ENCODE results near the gene CLASP2.

The CLASP2 gene

DNA sequence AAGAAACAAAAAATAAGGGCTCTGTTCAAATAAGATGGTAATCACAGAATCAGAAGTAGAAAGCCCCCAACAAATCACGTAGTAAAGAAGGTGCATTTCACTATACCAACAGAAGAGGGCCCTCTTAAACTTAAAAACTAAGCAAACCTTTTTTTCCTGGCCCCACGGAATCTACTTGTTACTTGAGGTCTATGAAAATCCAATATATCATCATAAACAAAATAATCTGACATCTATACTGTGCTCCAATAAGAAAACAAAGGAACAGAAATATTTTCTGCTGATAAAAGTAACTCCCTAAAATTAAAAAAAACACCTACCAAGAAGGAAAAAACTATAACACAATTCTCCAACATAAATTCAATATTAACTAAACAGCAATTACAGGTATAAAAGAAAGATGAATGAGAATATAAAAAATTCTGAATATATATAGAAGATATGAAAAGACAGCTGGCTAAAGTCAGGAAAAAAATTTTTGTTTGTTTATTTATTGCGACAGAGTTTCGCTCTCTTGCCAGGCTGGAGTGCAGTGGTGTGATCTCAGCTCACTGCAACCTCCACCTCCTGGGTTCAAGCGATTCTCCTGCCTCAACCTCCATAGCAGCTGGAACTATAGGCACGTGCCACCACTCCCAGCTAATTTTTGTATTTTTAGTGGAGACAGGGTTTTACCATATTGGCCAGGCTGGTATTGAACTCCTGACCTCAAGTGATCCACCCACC is 81.8 kb downstream of the CLASP2 start:
- DNase-seq, result no peak

DNA sequence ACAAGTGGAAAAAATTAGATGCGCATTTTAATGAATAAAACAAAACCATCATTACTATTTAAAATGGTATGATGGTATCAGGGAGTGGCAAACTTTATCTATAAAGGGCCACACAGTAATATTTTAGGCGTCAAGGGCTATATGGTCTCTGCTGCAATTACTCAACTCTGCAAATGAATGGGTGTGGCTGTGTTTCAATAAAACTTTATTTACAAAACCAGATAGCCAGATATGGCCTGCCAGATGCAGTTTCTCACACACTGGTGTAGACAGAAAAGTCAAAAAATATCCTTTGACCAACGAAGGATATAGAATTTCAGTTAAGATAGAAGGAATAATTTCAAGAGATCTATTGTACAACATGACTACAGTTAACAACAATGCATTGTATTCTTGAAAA is 83.8 kb downstream of the CLASP2 start:
- DNase-seq, result no peak

DNA sequence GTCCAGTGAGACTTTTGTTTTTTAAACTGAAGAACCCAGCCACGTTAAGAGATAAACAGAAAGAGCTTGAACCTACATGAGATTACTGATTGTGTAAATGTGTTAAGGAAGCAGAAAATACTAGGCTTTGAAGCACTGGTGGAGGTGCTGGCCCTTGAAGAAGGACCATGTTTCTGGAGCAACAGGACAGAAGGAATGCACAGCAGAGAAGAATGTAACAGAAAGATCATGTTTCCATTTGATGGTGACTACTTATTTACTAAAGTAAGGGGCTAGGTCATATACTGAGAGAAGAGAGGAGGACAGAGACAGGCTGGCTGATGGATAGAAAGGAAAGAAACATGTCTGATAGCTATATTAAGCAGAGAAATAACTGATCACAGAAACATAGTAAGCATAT is 88.8 kb downstream of the CLASP2 start:
- no peak for DNase-seq

DNA sequence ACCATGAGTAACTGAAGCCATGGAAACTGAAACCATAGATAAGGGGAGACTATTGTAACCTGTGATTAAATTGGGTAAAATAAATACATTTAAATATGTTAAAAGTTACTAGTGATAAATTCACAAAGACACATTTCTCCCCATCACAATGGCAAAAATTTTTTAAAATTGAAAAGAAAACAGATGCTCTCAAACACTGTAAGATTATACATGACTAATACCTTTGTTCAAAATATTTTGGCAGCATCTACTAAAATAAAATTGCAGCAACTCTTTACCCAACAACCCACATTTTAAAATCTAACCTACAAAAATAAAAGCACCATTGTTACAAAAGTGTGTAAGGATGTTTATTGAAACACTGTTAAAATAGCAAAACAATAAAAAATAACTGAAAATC is 93.3 kb downstream of the CLASP2 start:
- DNase-seq, result no peak

DNA sequence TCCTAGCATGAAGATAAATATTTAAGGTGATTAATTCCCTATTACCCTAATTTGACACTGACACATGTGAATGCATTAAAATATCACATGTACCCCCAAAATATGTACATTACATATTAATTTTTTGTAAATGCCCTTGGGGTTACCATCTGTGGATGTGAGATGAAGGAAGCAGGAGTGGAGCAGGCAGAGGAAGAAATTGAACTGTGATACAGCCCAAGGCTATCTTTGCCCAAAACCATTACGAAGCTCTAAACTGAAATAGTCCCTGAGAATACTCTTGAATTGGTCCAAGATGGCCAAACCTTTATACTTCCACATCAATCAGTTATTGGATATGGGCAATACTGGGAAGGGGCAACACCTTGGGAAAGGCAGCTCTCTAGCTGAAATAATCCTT is 105.0 kb downstream of the CLASP2 start:
- no peak for DNase-seq

DNA sequence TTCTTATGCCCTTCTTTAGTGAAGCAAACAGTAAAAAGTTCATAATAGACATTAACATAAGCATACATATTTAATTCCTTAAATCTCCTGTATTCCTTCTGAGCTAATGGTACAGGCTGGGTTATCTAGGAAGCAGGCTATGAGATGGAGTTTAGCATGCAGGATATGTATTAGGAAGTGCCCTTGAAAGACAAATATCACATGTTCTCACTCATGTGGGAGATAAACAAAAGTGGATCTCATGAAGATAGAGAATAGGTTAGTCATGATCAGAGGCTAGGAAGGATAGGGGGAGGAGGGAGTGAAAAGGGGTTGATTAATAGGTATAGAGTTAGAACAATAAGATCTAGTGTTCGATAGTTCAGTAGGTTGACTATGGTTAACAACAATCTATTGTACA is 105.4 kb downstream of the CLASP2 start:
- DNase-seq, result no peak

DNA sequence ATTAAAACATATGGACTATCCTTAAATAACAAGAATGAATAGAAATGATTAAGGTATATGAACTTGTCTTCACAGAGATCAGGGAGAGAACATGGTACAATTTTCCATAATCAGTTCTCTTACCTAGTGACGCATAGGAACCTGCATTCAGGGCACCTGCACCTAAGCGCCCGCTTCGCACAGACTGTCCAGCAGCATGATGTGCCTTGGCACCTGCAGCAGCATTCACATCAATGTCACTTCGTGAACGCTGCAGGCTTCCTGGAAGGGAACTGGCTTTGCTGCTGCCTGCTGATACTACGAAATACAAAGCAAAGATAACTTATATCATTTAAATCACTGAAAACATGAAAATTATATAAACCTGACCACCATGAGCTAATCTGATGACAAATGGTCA is 115.2 kb downstream of the CLASP2 start:
- DNase-seq, result no peak

DNA sequence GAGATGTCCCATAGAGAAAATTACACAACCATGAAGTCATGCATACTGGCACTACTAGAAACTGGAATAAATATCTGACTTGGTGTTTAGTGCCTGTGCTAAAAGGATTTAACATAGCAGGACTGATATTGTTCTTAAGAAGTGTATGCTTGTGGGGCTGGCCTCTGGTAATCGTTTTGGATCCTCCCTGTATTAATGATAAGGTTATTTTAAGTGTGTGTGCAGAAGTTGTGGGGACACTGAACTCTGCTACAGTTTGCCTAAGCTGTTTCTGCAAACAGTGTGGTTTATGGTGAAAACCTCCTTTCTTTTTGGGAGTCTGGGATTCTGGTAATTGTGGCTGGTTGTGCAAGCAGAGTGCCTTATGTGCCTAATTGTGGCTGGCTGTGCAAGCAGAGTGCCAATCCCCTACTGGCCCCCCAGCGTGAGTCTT is 120.8 kb downstream of the CLASP2 start:
- no peak for DNase-seq

DNA sequence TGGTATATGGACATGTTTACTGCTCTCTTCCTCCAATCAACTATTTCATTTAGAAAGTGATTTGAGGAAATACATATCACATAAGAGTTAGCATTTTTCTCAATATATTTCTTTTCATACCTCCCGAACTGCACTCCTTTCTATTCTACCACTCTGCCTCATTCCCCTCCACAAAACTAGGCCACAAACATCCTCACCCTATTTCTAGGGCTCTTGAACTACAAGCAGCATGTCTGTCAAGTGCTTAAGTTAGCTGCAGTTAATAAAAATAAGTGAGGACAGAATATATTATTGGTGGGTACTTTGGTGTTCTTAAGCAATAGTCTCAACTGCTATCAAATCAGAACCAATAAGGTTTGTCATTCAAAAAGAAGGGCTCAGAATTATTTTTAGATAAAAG is 125.1 kb downstream of the CLASP2 start:
- no peak for DNase-seq

DNA sequence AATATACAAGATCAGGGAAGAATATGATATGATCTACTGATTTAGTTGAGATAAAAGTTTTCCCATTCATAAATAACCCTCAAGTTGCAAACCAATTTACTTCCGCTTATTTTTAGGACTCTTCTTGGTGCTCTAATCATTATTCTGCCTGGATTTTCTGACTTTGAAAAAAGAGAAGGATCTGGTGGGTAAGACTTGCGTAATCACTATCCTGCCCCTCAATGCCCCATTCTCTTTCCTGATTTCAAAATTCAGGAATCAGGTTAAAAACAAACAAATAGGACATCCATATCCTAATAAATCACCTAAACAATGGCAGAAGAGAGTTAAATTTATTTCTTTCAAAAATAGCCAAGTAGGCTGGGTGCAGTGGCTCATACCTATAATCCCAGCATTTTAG is 127.5 kb downstream of the CLASP2 start:
- no peak for DNase-seq

DNA sequence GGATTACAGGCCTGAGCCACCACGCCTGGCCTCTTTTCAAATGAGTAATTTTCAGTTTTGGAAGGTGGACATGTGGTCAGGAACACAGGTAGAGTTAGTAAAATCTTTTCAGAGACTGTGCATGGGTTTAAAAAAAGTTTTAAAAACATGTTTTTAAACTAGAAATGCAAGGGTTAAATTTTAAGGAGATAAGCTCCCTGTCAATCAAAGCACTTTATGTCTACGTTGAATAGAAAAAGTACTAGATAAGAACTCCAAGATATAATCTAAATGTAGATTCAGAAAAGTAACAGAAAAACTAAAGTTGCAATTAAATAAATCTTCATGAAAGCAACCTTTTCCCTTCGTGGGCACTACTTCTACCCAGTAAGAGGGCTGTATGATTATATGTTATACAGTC is 131.7 kb downstream of the CLASP2 start:
- no peak for DNase-seq

DNA sequence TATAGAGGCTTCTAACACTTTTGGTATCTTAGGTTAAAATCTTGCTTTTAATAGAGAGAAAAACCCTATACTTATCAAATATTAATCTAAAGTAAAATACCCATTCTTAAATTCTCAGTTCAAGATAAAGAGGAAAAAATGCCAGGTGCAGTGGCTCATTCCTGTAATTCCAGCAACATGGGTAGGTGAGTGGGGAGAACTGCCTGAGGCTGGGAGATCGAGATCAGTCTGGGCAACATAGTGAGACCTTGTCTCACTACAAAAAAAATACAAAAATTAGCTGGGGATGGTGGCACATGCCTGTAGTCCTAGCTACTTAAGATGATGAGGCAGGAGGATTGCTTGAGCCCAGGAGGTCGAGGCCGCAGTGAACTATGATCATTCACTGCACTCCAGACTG is 135.8 kb downstream of the CLASP2 start:
- DNase-seq, result no peak

DNA sequence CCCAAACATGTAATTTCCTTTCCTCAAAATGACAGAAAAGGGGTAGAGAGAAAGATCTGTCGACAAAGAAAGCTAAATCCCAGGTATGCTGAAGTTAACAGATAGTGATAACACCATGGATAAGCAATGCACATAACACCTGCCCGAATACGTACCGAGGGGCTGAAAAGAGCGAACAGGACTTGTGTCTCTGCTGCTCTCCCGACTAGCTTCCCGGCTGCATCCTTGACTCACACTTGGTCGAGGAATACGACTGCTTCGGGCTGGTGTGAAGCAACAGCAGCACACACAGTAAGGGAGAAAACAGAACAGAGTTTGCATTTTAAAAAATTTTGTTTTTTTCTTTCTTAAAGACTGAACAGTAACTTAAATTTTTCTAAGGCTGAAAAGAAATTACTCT is 136.4 kb downstream of the CLASP2 start:
- DNase-seq, result no peak

DNA sequence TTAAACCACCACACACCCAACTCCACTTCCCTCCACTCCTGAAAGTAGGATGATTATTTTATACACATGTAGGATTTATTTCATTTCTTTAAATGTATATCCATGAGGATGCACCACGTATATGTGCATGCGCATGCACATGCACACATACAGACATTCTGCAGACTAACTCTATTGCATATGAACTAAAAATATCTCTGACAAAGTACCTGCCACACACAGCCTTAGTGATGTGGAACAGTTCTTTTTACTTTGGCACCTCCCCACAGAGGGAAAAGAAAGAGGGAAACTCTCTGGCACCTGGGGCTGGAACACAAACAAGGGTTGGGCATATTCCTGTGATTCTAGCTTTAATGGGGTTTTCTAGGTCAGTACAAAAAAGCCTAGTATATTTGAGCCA is 138.2 kb downstream of the CLASP2 start:
- no peak for DNase-seq

DNA sequence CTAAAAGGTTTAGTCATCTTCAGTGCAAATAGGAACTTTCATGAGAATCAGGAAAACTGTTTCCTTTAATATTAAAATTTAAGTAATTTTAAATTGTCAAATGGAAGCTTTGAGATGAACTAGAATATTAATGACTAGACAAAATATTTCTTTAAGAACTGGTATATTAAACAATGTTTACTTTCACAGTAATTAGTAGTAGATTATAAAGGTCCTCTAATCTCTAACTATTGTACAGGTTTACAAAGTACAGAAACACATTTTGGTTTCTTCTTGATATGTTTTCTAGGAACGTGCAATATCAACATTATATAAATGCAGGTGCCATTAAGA is 138.9 kb downstream of the CLASP2 start:
- no peak for DNase-seq

DNA sequence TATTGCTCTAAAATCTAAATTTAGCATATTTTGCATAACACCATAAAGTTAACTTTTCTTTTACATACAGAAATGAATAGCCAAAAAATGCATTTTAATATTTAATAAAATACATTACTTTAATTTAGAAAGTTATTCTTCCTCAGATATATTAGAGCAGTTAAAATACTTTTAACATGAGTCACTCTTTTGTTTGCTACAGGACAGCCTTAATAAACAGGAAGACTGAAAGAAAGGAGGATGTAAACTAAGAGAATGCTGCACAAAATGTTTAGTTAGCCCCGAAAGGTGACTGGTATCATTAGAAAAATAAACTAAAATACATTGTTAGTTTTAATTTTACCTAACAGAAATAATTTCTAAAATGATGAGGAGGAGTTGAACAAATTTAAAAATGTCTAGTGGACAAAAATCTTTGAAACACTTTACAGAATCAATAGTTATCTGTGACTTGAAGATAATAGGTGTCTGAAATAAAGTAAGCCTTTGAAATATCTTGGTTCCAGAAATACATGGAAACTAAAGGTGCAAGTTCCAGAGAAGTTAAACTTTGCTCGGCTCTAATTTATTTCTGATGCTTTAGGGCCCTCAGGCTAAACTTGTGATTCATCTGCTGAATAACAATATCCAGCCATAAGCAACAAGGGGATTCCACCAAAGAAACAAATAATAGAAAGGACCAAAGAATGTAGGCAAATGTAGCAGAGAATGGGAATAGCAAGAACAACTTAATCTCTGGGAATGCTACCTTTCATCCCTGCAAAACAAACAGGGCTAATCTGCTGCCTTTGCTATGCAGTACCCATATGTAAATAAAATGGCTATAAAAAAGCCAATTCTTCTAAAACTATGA is 139.5 kb downstream of the CLASP2 start:
- no peak for DNase-seq

DNA sequence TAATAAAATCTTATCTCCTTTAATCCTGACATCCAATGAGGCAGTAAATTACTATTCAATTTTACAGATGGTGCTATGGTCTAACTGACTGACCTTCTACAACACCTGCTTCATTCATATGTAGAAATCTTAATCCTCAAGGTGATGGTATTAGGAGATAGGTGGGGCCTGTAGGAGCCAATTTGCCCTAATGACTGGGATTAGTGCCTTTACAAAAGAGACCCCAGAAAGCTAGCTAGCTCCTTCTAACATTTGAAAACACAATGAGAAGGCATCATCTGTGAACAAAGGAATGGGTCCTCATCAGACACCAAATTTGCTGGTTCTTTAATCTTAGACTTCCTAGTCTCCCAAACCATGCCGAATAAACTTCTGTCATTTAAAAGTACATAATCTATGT is 140.5 kb downstream of the CLASP2 start:
- no peak for DNase-seq

DNA sequence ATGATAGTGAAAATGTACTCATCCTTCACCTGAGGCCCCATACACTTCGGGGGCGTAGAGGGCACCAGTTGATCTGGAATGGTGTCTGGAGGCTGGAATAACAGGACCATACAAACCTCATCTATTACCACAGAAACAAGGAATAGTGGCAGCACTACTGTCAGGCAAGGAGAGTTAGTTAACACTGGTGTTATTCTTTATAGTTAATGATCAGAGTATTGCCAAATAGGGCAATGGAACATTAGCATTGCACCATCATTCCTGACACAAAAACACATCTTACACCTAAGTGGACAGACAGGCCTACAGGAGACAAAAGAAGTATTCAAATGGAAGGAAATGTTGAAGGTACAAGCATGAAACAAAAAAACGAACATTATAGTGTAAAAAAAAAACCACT is 140.9 kb downstream of the CLASP2 start:
- DNase-seq, result no peak

DNA sequence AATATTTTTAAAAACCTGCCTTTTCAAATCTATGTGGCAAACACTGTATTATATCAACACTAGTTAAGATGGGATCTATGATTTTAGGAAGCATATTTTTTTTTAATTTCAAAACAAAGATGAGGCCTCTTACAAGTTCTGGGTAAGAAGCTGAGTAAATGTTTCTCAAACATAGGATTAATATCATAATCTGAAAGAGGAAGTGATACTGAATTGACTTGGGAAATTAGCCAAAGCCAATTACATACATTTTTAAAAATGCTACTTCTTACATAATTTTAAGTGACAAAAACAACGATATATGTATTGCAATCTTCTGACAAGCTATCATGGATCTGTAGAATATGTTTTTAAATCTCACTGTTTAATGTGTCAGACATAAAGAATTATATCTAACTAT is 142.7 kb downstream of the CLASP2 start:
- DNase-seq, result no peak

DNA sequence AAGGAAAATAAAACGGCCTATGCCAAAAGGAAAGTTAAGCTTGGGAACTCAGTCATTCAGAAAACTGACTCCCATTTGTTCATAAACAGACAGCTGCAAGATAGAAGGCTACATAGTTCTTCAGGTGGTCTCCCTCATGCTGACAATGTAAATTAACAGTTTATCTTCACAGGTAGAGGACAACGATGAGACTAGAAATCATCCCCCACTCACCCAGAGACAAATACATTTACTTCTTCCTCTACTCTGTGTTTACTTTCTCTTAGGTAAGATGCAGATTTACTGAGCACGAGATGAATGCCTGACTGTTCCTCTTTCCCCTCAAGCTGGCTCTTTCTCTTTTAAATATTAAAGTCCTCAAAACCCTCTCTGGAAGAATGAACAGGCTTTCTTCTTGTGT is 160.2 kb downstream of the CLASP2 start:
- no peak for DNase-seq

DNA sequence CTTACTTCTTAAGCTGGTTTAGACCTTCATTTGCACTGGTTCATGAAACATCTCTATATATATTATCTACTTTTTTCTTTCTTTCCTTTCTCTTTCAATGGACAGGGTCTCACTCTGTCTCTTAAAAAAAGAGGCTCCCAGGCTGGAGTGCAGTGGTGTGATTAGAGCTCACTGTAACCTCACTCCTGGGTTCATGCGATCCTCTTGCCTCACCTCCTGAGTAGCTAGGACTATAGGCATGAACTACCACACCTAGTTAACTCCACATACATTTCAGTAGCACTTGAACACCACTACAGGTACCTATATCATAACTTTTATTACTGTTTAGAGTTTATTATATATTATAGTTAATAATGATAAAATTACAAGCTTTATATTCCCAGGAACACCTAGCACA is 160.8 kb downstream of the CLASP2 start:
- no peak for DNase-seq

DNA sequence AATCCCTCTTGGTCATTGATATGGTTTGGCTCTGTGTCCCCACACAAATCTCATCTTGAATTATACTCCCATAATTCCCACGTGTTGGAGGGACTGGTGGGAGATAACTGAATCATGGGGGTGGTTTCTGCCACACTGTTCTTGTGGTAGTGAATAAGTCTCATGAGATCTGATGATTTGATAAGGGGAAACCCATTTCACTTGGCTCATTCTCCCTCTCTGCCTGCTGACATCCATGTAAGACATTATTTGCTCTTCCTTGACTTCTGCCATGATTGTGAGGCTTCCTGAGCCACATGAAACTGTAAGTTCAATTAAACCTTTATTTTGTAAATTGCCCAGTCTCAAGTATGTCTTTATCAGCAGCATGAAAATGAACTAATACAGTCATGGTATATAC is 171.0 kb downstream of the CLASP2 start:
- DNase-seq, result no peak

DNA sequence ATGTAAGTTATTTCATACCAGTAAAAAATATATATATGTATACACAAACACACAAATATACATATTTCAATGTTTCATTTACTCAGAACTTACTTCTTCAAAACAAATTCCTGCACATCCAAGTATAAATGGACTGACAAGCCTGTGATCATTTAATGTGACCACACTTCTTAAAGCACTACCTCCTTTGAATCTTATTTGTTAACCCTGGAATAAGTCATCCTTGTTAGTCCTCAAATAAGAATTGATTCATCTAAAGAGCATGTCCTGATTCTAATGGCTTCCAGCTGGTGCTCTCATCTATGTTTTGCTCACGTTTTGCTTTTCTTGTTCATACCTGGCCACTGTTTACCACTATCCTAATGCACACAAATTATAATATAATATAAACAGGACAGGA is 173.9 kb downstream of the CLASP2 start:
- no peak for DNase-seq

DNA sequence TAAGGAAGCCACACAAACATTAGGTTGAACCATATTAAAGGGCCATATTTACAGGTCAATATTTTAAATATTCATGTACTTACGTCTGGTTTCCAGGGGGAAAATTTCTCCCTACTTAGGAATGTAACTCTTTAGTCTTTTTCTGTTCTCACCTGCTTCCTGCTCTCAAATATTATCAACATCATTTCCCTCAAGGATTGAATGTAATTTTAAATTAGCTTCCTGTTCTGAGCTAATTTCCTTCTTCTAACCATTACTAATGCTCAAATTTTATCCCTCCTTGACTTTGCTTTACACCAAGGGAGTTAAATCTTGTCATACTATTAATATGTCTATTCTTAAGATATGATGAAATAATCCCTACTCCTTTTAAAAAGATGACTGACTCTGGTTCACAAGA is 174.5 kb downstream of the CLASP2 start:
- no peak for DNase-seq

DNA sequence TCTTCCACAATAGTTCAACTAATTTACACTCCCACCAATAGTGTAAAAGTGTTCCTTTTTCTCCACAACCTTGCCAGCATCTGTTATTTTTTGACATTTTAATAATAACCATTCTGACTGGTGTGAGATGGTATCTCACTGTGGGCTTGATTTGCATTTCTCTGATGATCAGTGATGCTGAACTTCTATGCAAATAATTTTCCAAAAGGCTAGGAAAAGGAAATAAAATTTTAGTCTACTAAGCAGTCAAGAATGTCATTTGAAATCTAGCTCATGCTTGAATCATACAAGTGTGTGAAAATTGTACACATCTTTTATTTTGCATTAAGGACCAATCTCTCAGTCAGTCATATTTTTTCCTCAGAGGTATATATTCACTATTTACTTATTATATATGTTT is 176.1 kb downstream of the CLASP2 start:
- DNase-seq, result no peak

All from cerebellar nuclear complex (tissue), 1 donor.